ENCODE measurements around the gene TTF1. TPM values are rescaled to one million over a fixed set of nuclear protein-coding genes. Genes with fewer than 3 reads are reported as not detected.

TTF1 gene
- total RNA-seq, 4 donors from 2014 or later: 11.9 to 18.2 (median 12.8) TPM

- intact Hi-C loops (cut with DNase I; ENCODE audit: low total_unique reads) (no loop called here), in situ Hi-C loops (cut with MboI; ENCODE audit: low sequenced_read_pairs in 4 of 4) (no loop called here)
- peak; percentile 7 to 49 for DNase-seq
- H3K9me3 ChIP-seq: no peaks in the 10 kb centered on the region
- H3K36me3 ChIP-seq: peaks cover 0 to 64% of the 10 kb centered on the region in 2 donors
- peaks cover 15 to 44% of the 10 kb centered on the region in 2 donors for H3K4me1 ChIP-seq
- H3K4me3 ChIP-seq: no peak overlapping the region
- H3K27ac ChIP-seq: peak overlapping the region; percentile 55 to 75 (median 64)
- no peaks in the 10 kb centered on the region for H3K27me3 ChIP-seq
- peak; percentile 80 to 95 for ATAC-seq
- TF ChIP-seq POLR2A (IDR thresholded peaks at IDR 0.05): no peak
- TF ChIP-seq, protein P1, sequence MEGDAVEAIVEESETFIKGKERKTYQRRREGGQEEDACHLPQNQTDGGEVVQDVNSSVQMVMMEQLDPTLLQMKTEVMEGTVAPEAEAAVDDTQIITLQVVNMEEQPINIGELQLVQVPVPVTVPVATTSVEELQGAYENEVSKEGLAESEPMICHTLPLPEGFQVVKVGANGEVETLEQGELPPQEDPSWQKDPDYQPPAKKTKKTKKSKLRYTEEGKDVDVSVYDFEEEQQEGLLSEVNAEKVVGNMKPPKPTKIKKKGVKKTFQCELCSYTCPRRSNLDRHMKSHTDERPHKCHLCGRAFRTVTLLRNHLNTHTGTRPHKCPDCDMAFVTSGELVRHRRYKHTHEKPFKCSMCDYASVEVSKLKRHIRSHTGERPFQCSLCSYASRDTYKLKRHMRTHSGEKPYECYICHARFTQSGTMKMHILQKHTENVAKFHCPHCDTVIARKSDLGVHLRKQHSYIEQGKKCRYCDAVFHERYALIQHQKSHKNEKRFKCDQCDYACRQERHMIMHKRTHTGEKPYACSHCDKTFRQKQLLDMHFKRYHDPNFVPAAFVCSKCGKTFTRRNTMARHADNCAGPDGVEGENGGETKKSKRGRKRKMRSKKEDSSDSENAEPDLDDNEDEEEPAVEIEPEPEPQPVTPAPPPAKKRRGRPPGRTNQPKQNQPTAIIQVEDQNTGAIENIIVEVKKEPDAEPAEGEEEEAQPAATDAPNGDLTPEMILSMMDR (IDR thresholded peaks at IDR 0.05 in 4 of 5, conservative IDR thresholded peaks at IDR 0.05 in 1 of 5): no peak
Measured at GRCh38 chr9:132327537-132327936, 79.1 kb downstream of the TTF1 start.

Other genes starting within 250 kb of the TTF1 start
- under 1 TPM; 0.15 to 0.61 (median 0.19) TPM for gene NTNG2, start 244.8 kb downstream of the TTF1 start, total RNA-seq
- gene SETX, start 51.9 kb downstream of the TTF1 start, total RNA-seq: 10 to 100 TPM; 22.3 to 39.3 (median 24.8) TPM
- not detected for gene CFAP77, start 3.4 kb upstream of the TTF1 start, total RNA-seq
- gene BARHL1, start 175.8 kb upstream of the TTF1 start, total RNA-seq: not detected

Measured in gastrocnemius medialis (tissue), 4 donors.